GM21576 (cell line): ENCODE results near the gene DMRTC2.

ENCODE experiments used
- ATAC-seq: cut with Tn5 transposase; IDR thresholded peaks from one replicate; pipeline ENCODE4 v1.9.1; 2021; ENCODE audit warnings: mild to moderate bottlenecking, moderate library complexity; ENCODE audit not compliant: unreplicated experiment

The DMRTC2 gene

GRCh38 chr19:41845001-41845050, at the start of gene DMRTC2:
TSS of gene DMRTC2 (plus strand) at chr19:41845042. CDS start at chr19:41847429, 2,387 bp downstream.
- no peak for ATAC-seq

- no peak for ATAC-seq
Measured at GRCh38 chr19:41796362-41796761, 48.5 kb upstream of the DMRTC2 start, which contains the start of gene CEACAM3. TSS of gene CEACAM3 (plus strand) at chr19:41796587. CDS start at chr19:41796678, 91 bp downstream.

- ATAC-seq = no peak
Measured at GRCh38 chr19:41796901-41797300, 47.9 kb upstream of the DMRTC2 start.

- no peak for ATAC-seq
Measured at GRCh38 chr19:41799444-41800000, 45.3 kb upstream of the DMRTC2 start.

- ATAC-seq = no peak
Measured at GRCh38 chr19:41801031-41801430, 43.8 kb upstream of the DMRTC2 start.

GRCh38 chr19:41801792-41802211, 43.0 kb upstream of the DMRTC2 start:
- no peak for ATAC-seq

GRCh38 chr19:41802770-41803169, 42.1 kb upstream of the DMRTC2 start:
- ATAC-seq = no peak

GRCh38 chr19:41804336-41804735, 40.5 kb upstream of the DMRTC2 start:
- no peak for ATAC-seq

GRCh38 chr19:41807176-41807575, 37.7 kb upstream of the DMRTC2 start:
- ATAC-seq = no peak

GRCh38 chr19:41808663-41809566, 35.9 kb upstream of the DMRTC2 start:
- no peak for ATAC-seq

- ATAC-seq = no peak
Measured at GRCh38 chr19:41810301-41810700, 34.5 kb upstream of the DMRTC2 start.

- ATAC-seq = no peak
Measured at GRCh38 chr19:41811036-41811435, 33.8 kb upstream of the DMRTC2 start.

GRCh38 chr19:41811981-41812380, 32.9 kb upstream of the DMRTC2 start:
- ATAC-seq = no peak

- no peak for ATAC-seq
Measured at GRCh38 chr19:41813911-41814310, 30.9 kb upstream of the DMRTC2 start.

- no peak for ATAC-seq
Measured at GRCh38 chr19:41815301-41815700, 29.5 kb upstream of the DMRTC2 start.

GRCh38 chr19:41816761-41817160, 28.1 kb upstream of the DMRTC2 start:
- no peak for ATAC-seq

GRCh38 chr19:41821003-41821735, 23.7 kb upstream of the DMRTC2 start:
- no peak for ATAC-seq

GRCh38 chr19:41837981-41838708, 6.7 kb upstream of the DMRTC2 start:
- ATAC-seq = no peak

- ATAC-seq = no peak
Measured at GRCh38 chr19:41839211-41839610, 5.6 kb upstream of the DMRTC2 start.

GRCh38 chr19:41843371-41843770, 1.5 kb upstream of the DMRTC2 start:
- ATAC-seq = no peak

GRCh38 chr19:41844601-41845000, 241 bp upstream of the DMRTC2 start, which contains the start of gene LYPD4:
TSS of gene LYPD4 (minus strand) at chr19:41844683. CDS start at chr19:41839285, 5,398 bp downstream.
- ATAC-seq = no peak
